SK-N-MC (cell line): ENCODE measurements around the gene NF2.

Source experiments
- DNase-seq: peaks from one replicate; pipeline ENCODE4 v3.0.0-alpha.2; 2011; ENCODE audit warnings: low read depth, low spot score
- H3K27ac ChIP-seq: fragments of 200-600 bp; sonication (generic); 2 replicates; pipeline ENCODE4 v1.5.1; 2016; ENCODE audit warnings: mixed run types
- H3K36me3 ChIP-seq: fragments of 200-600 bp; sonication (generic); 2 replicates; pipeline ENCODE4 v1.6.1; 2017; ENCODE audit warnings: antibody characterized with exemption, low read length, mixed read lengths; ENCODE audit not compliant: insufficient read depth
- H3K4me3 ChIP-seq: fragments of 200-600 bp; sonication (generic); 2 replicates; pipeline ENCODE4 v1.5.1; 2016
- H3K9ac ChIP-seq: fragments of 200-600 bp; sonication (generic); 2 replicates; pipeline ENCODE4 v1.8.0; 2017; ENCODE audit warnings: mixed run types, mixed read lengths; ENCODE audit not compliant: insufficient read length
- H3K9me3 ChIP-seq: fragments of 200-600 bp; sonication (generic); 2 replicates; pipeline ENCODE4 v1.6.1; 2017; ENCODE audit warnings: low read depth, mild to moderate bottlenecking, antibody characterized with exemption, low read length, moderate library complexity, mixed read lengths
- EZH2 ChIP-seq: fragments of 200-600 bp; sonication (generic); IDR thresholded peaks from one replicate; pipeline ENCODE4 v1.6.1; 2017; ENCODE audit warnings: antibody characterized with exemption
- FOXP2 ChIP-seq: optimal IDR thresholded peaks from 2 replicates; pipeline ENCODE3; 2011; ENCODE audit warnings: mild to moderate bottlenecking, moderate library complexity; ENCODE audit not compliant: insufficient read depth; ENCODE audit errors: extremely low read length, control extremely low read depth
- POLR2AphosphoS5 ChIP-seq: IDR thresholded peaks from 2 replicates; pipeline ENCODE4 v1.6.1; 2012; ENCODE audit warnings: mild to moderate bottlenecking, low read depth, low read length, borderline replicate concordance

The NF2 gene

GRCh38 chr22:29727131-29727523, 123.7 kb downstream of the NF2 start:
- no peak overlapping the region for H3K27ac ChIP-seq
- no peak for DNase-seq
- TF ChIP-seq FOXP2 (no peak), EZH2 (no peak), POLR2AphosphoS5 (no peak)
- H3K9ac ChIP-seq = no peak overlapping the region
- H3K4me3 ChIP-seq = no peak overlapping the region
- no peaks in the 10 kb centered on the region for H3K9me3 ChIP-seq
- H3K36me3 ChIP-seq = no peaks in the 10 kb centered on the region

GRCh38 chr22:29729161-29729560, 125.7 kb downstream of the NF2 start:
- DNase-seq = no peak
- Histone ChIP-seq H3K4me3 (no peak overlapping the region), H3K36me3 (no peaks in the 10 kb centered on the region), H3K9me3 (no peaks in the 10 kb centered on the region), H3K9ac (no peak overlapping the region), H3K27ac (no peak overlapping the region)
- TF ChIP-seq POLR2AphosphoS5 (no peak), EZH2 (no peak), FOXP2 (no peak)

GRCh38 chr22:29731058-29731850, 127.8 kb downstream of the NF2 start:
- TF ChIP-seq POLR2AphosphoS5 (no peak), EZH2 (no peak), FOXP2 (no peak)
- H3K9me3 ChIP-seq = no peaks in the 10 kb centered on the region
- no peak for DNase-seq

GRCh38 chr22:29732883-29733282, 129.4 kb downstream of the NF2 start:
- no peak for TF ChIP-seq FOXP2
- no peak for TF ChIP-seq EZH2
- TF ChIP-seq POLR2AphosphoS5 = no peak
- Histone ChIP-seq H3K4me3 (no peak overlapping the region), H3K9ac (no peak overlapping the region), H3K9me3 (no peaks in the 10 kb centered on the region), H3K27ac (no peak overlapping the region), H3K36me3 (no peaks in the 10 kb centered on the region)
- no peak for DNase-seq

More at GRCh38 chr22:29731058-29731850, 127.8 kb downstream of the NF2 start:
- Histone ChIP-seq H3K36me3 (no peaks in the 10 kb centered on the region), H3K9ac (no peak overlapping the region), H3K27ac (no peak overlapping the region), H3K4me3 (no peak overlapping the region)

GRCh38 chr22:29733362-29734201, 130.1 kb downstream of the NF2 start:
- no peak overlapping the region for H3K9ac ChIP-seq

GRCh38 chr22:29734406-29734805, 131.0 kb downstream of the NF2 start:
- DNase-seq = no peak
- Histone ChIP-seq H3K9me3 (no peaks in the 10 kb centered on the region), H3K9ac (no peak overlapping the region), H3K36me3 (no peaks in the 10 kb centered on the region), H3K27ac (no peak overlapping the region), H3K4me3 (no peak overlapping the region)
- TF ChIP-seq POLR2AphosphoS5 = no peak
- no peak for TF ChIP-seq EZH2
- TF ChIP-seq FOXP2 = no peak

More at GRCh38 chr22:29733362-29734201, 130.1 kb downstream of the NF2 start:
- Histone ChIP-seq H3K4me3 (0 out of 2 replicates have a peak overlapping the region, but pooled peaks have one; percentile 22), H3K36me3 (no peaks in the 10 kb centered on the region), H3K27ac (no peak overlapping the region), H3K9me3 (no peaks in the 10 kb centered on the region)
- DNase-seq = no peak
- TF ChIP-seq EZH2 = no peak
- TF ChIP-seq FOXP2 = no peak
- TF ChIP-seq POLR2AphosphoS5 = no peak

GRCh38 chr22:29734838-29735237, 131.4 kb downstream of the NF2 start:
- no peak overlapping the region for H3K9ac ChIP-seq
- H3K36me3 ChIP-seq = no peaks in the 10 kb centered on the region
- H3K4me3 ChIP-seq = no peak overlapping the region
- no peak overlapping the region for H3K27ac ChIP-seq
- TF ChIP-seq FOXP2 (no peak), EZH2 (no peak), POLR2AphosphoS5 (no peak)
- no peaks in the 10 kb centered on the region for H3K9me3 ChIP-seq
- DNase-seq = no peak

GRCh38 chr22:29735416-29735815, 132.0 kb downstream of the NF2 start:
- Histone ChIP-seq H3K9ac (no peak overlapping the region), H3K4me3 (no peak overlapping the region), H3K36me3 (no peaks in the 10 kb centered on the region), H3K27ac (no peak overlapping the region), H3K9me3 (no peaks in the 10 kb centered on the region)
- DNase-seq = no peak
- TF ChIP-seq EZH2 (no peak), POLR2AphosphoS5 (no peak), FOXP2 (no peak)
